HG02943 (cell line): Measurements from ENCODE around the gene PTPRJ.
"Not testable (repeated sequence)": the region's sequence is repeated elsewhere in the genome, so short reads cannot be mapped to it uniquely, and the experiment has no call there.

Experiments used
- ATAC-seq: cut with Tn5 transposase; IDR thresholded peaks from one replicate; pipeline ENCODE4 v1.9.1; 2021; ENCODE audit warnings: mild to moderate bottlenecking, low read depth, moderate library complexity; ENCODE audit not compliant: unreplicated experiment

Gene PTPRJ

GRCh38 chr11:48177661-48178060 lies 197.3 kb downstream of the PTPRJ start:
- no peak for ATAC-seq

GRCh38 chr11:48180627-48181026 lies 200.3 kb downstream of the PTPRJ start:
- ATAC-seq: no peak

GRCh38 chr11:48182860-48183526 lies 202.6 kb downstream of the PTPRJ start:
- no peak for ATAC-seq

GRCh38 chr11:48184452-48184851 lies 204.1 kb downstream of the PTPRJ start:
- no peak for ATAC-seq

DNA sequence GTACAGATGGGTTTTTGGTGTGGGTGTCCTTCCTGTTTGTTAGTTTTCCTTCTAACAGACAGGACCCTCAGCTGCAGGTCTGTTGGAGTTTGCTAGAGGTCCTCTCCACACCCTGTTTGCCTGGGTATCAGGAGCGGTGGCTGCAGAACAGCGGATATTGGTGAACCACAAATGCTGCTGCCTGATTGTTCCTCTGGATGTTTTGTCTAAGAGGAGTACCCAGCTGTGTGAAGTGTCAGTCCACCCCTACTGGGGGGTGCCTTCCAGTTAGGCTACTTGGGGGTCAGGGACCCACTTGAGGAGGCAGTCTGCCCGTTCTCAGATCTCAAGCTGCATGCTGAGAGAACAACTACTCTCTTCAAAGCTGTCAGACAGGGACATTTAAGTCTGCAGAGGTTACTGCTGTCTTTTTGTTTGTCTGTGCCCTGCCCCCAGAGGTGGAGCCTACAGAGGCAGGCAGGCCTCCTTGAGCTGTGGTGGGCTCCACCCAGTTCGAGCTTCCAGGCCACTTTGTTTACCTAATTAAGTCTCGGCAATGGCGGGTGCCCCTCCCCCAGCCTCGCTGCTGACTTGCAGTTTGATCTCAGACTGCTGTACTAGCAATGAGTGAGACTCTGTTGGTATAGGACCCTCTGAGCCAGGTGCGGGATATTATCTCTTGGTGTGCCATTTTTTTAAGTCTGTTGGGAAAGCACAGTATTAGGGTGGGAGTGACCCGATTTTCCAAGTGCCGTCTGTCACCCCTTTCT lies 210.7 kb downstream of the PTPRJ start:
- not testable (repeated sequence) for ATAC-seq

- no peak for ATAC-seq
Measured at GRCh38 chr11:48193876-48194275, 213.5 kb downstream of the PTPRJ start.

DNA sequence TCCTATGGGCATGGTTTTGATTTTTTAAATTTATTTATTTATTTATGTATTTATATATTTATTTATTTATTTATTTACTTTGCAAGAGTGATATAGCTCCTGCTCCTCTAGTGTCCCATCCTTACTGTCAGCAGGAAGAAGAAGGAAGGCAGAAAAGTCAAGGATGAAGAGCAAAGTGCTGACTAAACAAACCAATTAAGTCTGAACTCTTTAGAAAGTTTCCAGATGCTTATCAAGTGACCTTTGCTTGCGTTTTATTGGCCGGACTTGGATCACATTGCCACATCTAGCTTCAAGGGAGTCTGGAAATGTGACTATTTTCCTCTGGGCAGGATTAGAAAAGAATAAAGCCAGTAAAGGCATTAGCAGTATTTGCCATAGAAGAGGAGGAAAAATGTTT lies 227.5 kb downstream of the PTPRJ start:
- no peak for ATAC-seq

GRCh38 chr11:48210052-48210451 lies 229.7 kb downstream of the PTPRJ start:
- no peak for ATAC-seq

DNA sequence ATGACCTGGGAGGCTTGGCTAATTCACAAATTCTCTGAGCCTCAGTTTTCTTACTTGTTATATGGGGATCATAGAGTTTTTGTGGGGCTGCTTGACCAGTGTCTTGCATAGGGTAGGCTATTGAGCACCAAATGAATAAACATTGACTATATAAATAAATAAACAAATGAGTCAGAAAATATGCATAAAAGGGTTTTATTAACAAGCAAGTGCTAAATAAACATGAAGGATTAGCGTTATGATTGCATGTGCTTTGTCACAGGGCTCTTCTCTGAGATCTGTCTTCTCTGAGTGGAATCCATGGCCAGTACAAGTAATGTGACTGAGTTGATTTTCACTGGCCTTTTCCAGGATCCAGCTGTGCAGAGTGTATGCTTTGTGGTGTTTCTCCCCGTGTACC lies 236.2 kb downstream of the PTPRJ start, which contains the start of gene OR4B1:
Gene OR4B1, plus strand, starts transcription at position 301 of the 400 bp plus-strand sequence. Its CDS starts 0 bp downstream, at position 301.
- ATAC-seq: no peak
